ENCODE results near the gene GPAM. TPM values are rescaled to one million over a fixed set of nuclear protein-coding genes. Genes with fewer than 3 reads are reported as not detected.

Gene GPAM
- total RNA-seq, 4 donors from 2014 or later = 6.9 to 15.1 (median 10.9) TPM

- Histone ChIP-seq H3K27me3 (no peaks in the 10 kb centered on the region), H3K36me3 (no peaks in the 10 kb centered on the region), H3K4me3 (no peak overlapping the region), H3K27ac (no peak overlapping the region), H3K9me3 (no peaks in the 10 kb centered on the region), H3K4me1 (peaks cover 0 to 5% (median 0%) of the 10 kb centered on the region in 3 donors)
- no peak for TF ChIP-seq POLR2A (IDR thresholded peaks at IDR 0.05)
- TF ChIP-seq CTCF (IDR thresholded peaks at IDR 0.05) = no peak
- TF ChIP-seq POLR2AphosphoS5 (IDR thresholded peaks at IDR 0.05) = no peak
- no peak for TF ChIP-seq EP300 (IDR thresholded peaks at IDR 0.05)
- 46% methylated on average over 4 of the region's 4 CpGs; no CpG with 5 or more reads in 1 of the 2 donors for WGBS, 2 donors (ENCODE audit: low coverage in 1 of 2)
- no peak for ATAC-seq
Observed at GRCh38 chr10:112191041-112191590, 7.6 kb upstream of the GPAM start.

- no peak overlapping the region for H3K4me3 ChIP-seq
- no peaks in the 10 kb centered on the region for H3K9me3 ChIP-seq
- no peak for TF ChIP-seq CTCF (IDR thresholded peaks at IDR 0.05)
- no peak for TF ChIP-seq POLR2A (IDR thresholded peaks at IDR 0.05)
- TF ChIP-seq EP300 (IDR thresholded peaks at IDR 0.05) = no peak
- no peaks in the 10 kb centered on the region for H3K27me3 ChIP-seq
- ATAC-seq = no peak
- no peak overlapping the region for H3K27ac ChIP-seq
- H3K36me3 ChIP-seq = no peaks in the 10 kb centered on the region
- WGBS, 2 donors (ENCODE audit: low coverage in 1 of 2) = 54 to 79% methylated on average over 5 of the region's 5 CpGs
- peaks cover 0 to 8% (median 0%) of the 10 kb centered on the region in 3 donors for H3K4me1 ChIP-seq
Observed at GRCh38 chr10:112189465-112189864, 5.9 kb upstream of the GPAM start.

GRCh38 chr10:112187527-112187926 lies 4.0 kb upstream of the GPAM start:
- ATAC-seq = no peak
- H3K27ac ChIP-seq = no peak overlapping the region
- H3K9me3 ChIP-seq = no peaks in the 10 kb centered on the region
- H3K36me3 ChIP-seq = no peaks in the 10 kb centered on the region
- no peak overlapping the region for H3K4me3 ChIP-seq
- TF ChIP-seq POLR2A (IDR thresholded peaks at IDR 0.05) (no peak), POLR2AphosphoS5 (IDR thresholded peaks at IDR 0.05) (no peak), CTCF (IDR thresholded peaks at IDR 0.05) (no peak), EP300 (IDR thresholded peaks at IDR 0.05) (no peak)
- 45 to 61% methylated on average over 2 of the region's 2 CpGs for WGBS, 2 donors (ENCODE audit: low coverage in 1 of 2)
- H3K4me1 ChIP-seq = peaks cover 4 to 22% (median 6%) of the 10 kb centered on the region in 3 donors
- no peaks in the 10 kb centered on the region for H3K27me3 ChIP-seq

GRCh38 chr10:112185959-112186358 lies 2.4 kb upstream of the GPAM start:
- H3K27ac ChIP-seq = no peak overlapping the region
- ATAC-seq = no peak
- TF ChIP-seq POLR2AphosphoS5 (IDR thresholded peaks at IDR 0.05) (no peak), EP300 (IDR thresholded peaks at IDR 0.05) (no peak), CTCF (IDR thresholded peaks at IDR 0.05) (no peak), POLR2A (IDR thresholded peaks at IDR 0.05) (no peak)

GRCh38 chr10:112184379-112184778 lies 814 bp upstream of the GPAM start:
- Histone ChIP-seq H3K27me3 (no peaks in the 10 kb centered on the region), H3K27ac (peak overlapping the region in 2 of 4 donors; percentile 82 to 84), H3K36me3 (peaks cover 0 to 15% of the 10 kb centered on the region in 2 donors), H3K4me1 (peaks cover 4 to 24% (median 6%) of the 10 kb centered on the region in 3 donors), H3K9me3 (no peaks in the 10 kb centered on the region), H3K4me3 (peak overlapping the region; percentile 76 to 93)
- ATAC-seq = no peak
- WGBS, 2 donors (ENCODE audit: low coverage in 1 of 2) = 22 to 28% methylated on average over 2 of the region's 2 CpGs
- TF ChIP-seq CTCF (IDR thresholded peaks at IDR 0.05) (no peak), POLR2A (IDR thresholded peaks at IDR 0.05) (no peak), EP300 (IDR thresholded peaks at IDR 0.05) (no peak), POLR2AphosphoS5 (IDR thresholded peaks at IDR 0.05) (no peak)

More at GRCh38 chr10:112185959-112186358, 2.4 kb upstream of the GPAM start:
- no peaks in the 10 kb centered on the region for H3K27me3 ChIP-seq
- H3K4me3 ChIP-seq = no peak overlapping the region
- 91 to 100% methylated on average over 1 of the region's 1 CpG for WGBS, 2 donors (ENCODE audit: low coverage in 1 of 2)
- no peaks in the 10 kb centered on the region for H3K9me3 ChIP-seq
- peaks cover 4 to 28% (median 6%) of the 10 kb centered on the region in 3 donors for H3K4me1 ChIP-seq
- H3K36me3 ChIP-seq = no peaks in the 10 kb centered on the region

Measured in gastroesophageal sphincter (tissue), 4 donors.